AML-193 (cell line): Measurements from ENCODE around the gene MESD.
"Not testable (repeated sequence)": the region's sequence is repeated elsewhere in the genome, so short reads cannot be mapped to it uniquely, and the experiment has no call there.

Experiments used
- DNase-seq, 2 experiments: peaks; one replicate each; lab custom pipeline; 2025; lab: John Stamatoyannopoulos, UW

MESD gene

GRCh38 chr15:80965454-80965853 is 24.2 kb downstream of the MESD start:
- DNase-seq, result not testable (repeated sequence)

DNA sequence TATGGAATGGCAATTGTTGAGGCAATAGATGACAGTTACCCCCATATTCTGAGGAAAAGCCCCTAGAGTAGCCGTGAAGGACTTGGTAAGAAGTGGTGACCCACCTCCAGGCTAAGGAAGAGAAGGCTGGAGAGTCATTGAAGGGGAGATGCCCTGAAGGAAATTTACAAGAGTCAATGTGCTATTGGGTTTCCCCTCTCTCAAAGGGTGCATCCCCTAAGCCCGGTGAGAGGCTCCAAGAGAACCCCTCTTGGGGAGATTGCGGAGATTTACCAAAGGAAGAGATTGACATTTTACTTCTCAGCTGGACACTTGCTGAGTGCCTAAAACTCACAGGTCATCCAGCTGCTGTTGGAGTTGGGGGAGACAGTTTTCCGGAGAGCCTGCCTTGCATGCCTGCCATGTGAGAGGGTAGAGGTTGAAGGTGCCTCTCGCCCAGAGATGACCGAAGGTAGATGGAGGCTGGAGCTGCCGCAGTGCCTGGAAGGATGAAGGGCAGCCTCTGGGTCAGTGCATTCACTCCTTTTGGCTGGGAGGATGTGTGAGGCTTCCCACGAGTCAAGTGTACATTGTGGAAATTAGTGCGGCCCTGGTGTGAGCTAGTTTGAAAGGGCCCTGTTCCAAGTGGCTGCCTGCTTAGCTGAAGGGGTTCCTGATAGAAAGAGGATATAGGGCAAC is 30.7 kb downstream of the MESD start:
- no peak for DNase-seq

DNA sequence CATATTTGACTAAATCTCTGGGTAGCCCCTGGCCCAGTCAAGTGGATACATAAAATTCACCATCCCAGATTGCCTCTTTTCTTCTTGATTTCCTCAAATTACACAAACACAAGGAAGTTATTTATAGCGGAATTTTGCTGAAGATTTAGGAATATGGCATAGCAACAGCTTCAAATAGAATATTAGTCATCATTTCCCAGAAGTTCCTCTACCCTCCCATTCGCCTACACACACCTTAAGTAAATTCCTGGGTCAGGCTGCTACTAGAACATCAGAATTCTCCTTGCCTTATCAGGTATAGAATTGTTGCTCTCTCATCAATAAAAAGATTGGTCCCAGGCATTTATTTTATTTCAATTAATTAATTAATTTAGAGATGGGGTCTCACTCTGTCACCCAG is 31.6 kb downstream of the MESD start:
- DNase-seq, result no peak

DNA sequence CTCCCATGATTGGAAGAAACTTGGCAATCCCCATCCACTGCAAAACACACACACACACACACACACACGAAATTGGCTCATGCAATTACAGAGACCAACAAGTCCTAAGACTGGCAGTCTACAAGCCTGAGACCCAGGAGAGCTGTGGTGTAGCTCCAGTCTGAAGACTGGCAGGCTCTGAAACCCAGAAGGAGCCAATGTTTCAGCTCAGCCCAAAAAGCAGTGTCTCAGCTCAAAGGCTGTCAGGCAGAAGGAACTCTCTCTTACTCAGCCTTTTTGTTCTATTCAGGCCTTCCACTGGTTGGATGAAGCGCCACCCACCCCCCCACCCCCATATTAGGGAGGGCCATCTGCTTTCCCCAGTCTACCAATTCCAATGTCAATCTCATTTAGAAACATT is 32.1 kb downstream of the MESD start:
- DNase-seq, result no peak

- peak; percentile 10 to 14 for DNase-seq
These were observed 33.8 kb downstream of the MESD start for GRCh38 chr15:80955571-80956452.

DNA sequence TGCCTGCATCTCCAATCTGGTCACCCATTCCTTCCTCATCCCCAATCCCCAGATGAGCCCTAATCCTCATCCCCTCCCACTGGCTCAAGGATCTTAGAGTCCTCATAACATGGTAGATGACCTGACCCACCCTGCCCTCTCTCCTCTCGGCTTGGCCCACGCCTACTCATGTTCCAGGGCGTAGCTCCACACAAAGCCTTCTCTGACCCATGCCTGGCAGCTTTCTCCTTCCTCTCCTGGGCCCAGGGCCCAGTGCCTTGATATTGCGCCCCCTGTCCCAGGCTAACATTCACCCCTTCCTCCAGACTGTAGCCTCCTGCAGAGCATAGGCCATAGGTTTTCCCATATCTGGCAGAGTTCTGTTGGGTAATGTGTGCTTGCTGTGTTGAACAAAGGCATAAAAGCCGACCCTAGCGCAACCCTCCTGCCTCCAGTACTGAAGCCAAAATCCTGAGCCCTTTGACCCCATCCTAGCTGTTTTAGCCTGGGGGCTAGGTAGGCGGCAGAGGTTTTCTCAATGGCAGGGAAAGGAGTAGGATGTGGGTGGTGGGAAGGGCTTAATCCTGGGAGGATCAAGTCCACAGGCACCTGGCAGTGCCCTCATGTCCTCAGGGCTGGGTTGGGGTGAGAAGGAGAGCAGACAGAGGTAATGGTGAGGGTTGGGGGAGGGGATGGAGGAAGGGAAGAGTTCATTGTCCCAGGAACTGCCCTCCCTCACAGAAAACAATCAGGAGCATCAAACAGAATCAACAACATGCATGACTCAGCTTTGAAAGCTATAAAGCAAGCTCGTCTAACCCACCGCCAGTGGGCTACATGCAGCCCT is 35.5 kb downstream of the MESD start:
- DNase-seq, result no peak

GRCh38 chr15:80953001-80953952 is 36.3 kb downstream of the MESD start:
- DNase-seq, result no peak

GRCh38 chr15:80951941-80952340 is 37.7 kb downstream of the MESD start:
- DNase-seq, result no peak

DNA sequence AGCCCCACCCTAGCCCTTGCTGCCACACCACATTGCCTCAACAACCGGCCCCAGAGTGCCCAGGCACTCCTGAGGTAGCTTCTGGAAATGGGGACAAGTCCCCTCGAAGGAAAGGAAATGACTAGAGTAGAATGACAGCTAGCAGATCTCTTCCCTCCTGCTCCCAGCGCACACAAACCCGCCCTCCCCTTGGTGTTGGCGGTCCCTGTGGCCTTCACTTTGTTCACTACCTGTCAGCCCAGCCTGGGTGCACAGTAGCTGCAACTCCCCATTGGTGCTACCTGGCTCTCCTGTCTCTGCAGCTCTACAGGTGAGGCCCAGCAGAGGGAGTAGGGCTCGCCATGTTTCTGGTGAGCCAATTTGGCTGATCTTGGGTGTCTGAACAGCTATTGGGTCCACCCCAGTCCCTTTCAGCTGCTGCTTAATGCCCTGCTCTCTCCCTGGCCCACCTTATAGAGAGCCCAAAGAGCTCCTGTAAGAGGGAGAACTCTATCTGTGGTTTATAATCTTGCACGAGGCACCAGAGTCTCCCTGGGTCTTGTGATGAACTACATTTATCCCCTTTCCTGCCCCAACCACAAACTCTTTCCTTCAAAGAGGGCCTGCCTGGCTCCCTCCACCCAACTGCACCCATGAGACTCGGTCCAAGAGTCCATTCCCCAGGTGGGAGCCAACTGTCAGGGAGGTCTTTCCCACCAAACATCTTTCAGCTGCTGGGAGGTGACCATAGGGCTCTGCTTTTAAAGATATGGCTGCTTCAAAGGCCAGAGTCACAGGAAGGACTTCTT is 39.1 kb downstream of the MESD start:
- no peak for DNase-seq

DNA sequence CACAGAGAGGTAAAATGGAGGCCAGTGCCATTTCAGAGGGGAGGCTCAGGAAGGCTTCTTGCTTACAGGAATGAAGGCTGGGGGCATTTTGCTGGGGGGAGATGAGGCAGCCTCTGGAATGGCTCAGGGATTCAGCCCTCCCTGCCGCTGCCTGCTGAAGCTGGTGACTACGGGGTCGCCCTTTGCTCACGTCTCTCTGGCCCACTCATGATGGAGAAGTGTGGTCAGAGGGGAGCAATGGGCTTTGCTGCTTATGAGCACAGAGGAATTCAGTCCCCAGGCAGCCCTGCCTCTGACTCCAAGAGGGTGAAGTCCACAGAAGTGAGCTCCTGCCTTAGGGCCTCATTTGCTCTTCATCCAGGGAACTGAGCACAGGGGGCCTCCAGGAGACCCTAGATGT is 39.9 kb downstream of the MESD start:
- no peak for DNase-seq

DNA sequence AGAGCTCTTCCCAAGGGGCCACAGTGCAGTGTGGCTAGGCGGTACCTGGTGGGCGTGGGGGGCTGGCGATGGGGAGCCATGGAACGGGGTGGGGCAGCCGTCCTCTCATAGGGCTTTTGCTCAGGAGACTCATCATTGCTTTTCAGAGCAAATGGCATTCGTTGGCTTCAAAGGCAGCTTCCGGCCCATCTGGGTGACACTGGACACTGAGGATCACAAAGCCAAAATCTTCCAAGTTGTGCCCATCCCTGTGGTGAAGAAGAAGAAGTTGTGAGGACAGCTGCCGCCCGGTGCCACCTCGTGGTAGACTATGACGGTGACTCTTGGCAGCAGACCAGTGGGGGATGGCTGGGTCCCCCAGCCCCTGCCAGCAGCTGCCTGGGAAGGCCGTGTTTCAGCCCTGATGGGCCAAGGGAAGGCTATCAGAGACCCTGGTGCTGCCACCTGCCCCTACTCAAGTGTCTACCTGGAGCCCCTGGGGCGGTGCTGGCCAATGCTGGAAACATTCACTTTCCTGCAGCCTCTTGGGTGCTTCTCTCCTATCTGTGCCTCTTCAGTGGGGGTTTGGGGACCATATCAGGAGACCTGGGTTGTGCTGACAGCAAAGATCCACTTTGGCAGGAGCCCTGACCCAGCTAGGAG is 40.8 kb downstream of the MESD start:
- no peak for DNase-seq

- DNase-seq, result no peak
These were observed 43.0 kb downstream of the MESD start for GRCh38 chr15:80946576-80946975.

- no peak for DNase-seq
These were observed 44.0 kb downstream of the MESD start for GRCh38 chr15:80945605-80946004.

DNA sequence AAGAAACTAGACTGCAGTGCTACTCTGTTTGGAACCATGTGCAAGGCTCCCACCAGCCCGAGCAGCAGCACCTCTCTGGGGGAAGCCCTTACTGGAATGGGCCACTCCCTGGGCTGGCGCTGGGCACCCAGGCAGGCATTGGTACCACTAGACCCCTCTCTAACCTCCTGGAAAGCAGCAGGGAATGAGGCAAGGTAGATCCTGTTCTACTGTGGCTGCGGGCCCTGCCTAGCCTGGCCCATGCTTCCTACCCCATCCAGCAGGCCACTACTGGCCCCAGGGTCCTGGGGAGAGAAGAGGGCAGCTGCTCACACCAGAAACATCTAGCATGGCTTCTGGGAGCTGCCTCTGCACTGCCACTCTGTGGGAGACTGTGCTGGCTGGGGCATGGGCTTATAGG is 44.8 kb downstream of the MESD start:
- no peak for DNase-seq

DNA sequence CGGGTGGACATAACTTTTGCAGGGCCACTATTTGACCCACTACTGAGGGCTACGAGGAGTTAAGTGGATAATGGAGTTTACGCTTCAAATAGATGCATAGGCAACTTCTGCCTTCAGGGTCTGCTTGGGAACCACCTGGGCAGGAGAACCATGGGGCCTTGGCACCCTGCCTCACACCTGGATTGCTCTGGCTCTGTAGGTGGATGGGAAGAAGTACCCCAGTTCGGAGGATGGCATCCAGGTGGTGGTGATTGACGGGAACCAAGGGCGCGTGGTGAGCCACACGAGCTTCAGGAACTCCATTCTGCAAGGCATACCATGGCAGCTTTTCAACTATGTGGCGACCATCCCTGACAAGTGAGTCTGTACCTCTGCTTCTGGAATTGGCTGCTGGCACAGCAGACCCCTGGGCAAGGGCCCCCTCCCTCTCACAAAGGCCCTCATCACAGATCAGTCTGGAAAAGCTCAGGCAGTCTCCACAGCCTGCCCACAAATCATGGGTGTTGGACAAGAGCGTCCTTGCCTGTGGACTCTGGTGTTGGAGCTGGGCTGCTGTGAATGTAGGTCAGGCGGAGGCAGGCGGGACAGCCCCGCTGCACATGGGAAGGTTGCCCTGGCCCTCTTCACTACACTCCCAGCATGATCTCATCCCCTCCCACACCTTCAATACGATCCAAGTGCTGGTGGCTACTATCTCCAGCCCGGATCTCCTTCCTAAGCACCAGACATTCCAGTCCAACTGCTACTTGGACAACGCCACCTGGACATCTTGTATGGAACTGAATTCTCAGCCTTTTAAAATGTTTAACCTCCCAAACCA is 46.7 kb downstream of the MESD start:
- no peak for DNase-seq

DNA sequence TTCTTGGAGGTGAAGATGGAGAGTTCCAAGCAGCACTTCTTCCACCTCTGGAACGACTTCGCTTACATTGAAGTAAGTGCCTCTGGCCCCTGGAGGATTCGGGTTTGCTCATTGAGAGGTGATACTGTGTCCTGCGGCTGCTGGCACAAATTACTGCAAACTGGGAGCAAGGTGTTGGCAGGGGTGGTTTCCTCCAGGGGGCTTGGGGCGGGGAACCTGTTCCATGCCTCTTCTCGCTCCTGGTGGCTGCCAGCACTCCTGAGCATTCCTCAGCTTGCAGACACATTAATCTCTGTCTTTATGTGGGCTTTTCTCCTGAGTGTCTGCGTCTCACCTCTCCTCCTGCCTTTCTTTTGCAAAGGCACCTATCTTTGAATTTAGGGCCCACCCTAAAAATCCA is 47.4 kb downstream of the MESD start:
- no peak for DNase-seq

- DNase-seq, result no peak
These were observed 48.8 kb downstream of the MESD start for GRCh38 chr15:80940851-80941250.

GRCh38 chr15:80940331-80940730 is 49.3 kb downstream of the MESD start:
- DNase-seq, result no peak

GRCh38 chr15:80939216-80939615 is 50.4 kb downstream of the MESD start:
- DNase-seq, result no peak
